ES-I3 (cell line): Measurements from ENCODE around the gene FAM240B.

Experiments used
- H3K36me3 ChIP-seq: 2 replicates; pipeline ENCODE4 v1.6.1; 2013; ENCODE audit warnings: mild to moderate bottlenecking, low read length, control low read depth, moderate library complexity; ENCODE audit not compliant: insufficient read depth
- H3K4me1 ChIP-seq: 2 replicates; pipeline ENCODE4 v1.6.1; 2013; ENCODE audit warnings: mild to moderate bottlenecking, control low read depth, low read length; ENCODE audit not compliant: insufficient read depth
- H3K9ac ChIP-seq: 2 replicates; pipeline ENCODE4 v1.6.1; 2013; ENCODE audit warnings: low read depth, mild to moderate bottlenecking, low read length, moderate library complexity
- H3K9me3 ChIP-seq: 2 replicates; pipeline ENCODE4 v1.6.1; 2013; ENCODE audit warnings: mild to moderate bottlenecking, low read length, moderate library complexity; ENCODE audit not compliant: control insufficient read depth, insufficient read depth

The FAM240B gene

GRCh38 chr9:38720083-38720745 lies at the start of gene FAM240B:
Gene FAM240B, minus strand, starts transcription at chr9:38720133. Its CDS starts 16,134 bp downstream, at chr9:38703999.
- H3K4me1 ChIP-seq: no peaks in the 10 kb centered on the region
- no peaks in the 10 kb centered on the region for H3K9me3 ChIP-seq
- H3K36me3 ChIP-seq: no peaks in the 10 kb centered on the region

GRCh38 chr9:38768351-38768761 lies 48.4 kb upstream of the FAM240B start:
- H3K4me1 ChIP-seq: no peaks in the 10 kb centered on the region
- no peaks in the 10 kb centered on the region for H3K9me3 ChIP-seq
- no peaks in the 10 kb centered on the region for H3K36me3 ChIP-seq
- H3K9ac ChIP-seq: no peak overlapping the region

More at GRCh38 chr9:38720083-38720745, at the start of gene FAM240B:
- no peak within 1 kb of the TSS for H3K9ac ChIP-seq

GRCh38 chr9:38765101-38765500 lies 45.2 kb upstream of the FAM240B start:
- Histone ChIP-seq H3K4me1 (peaks cover 22% of the 10 kb centered on the region), H3K36me3 (no peaks in the 10 kb centered on the region), H3K9me3 (no peaks in the 10 kb centered on the region), H3K9ac (no peak overlapping the region)

GRCh38 chr9:38761999-38762398 lies 42.1 kb upstream of the FAM240B start:
- Histone ChIP-seq H3K4me1 (peaks cover 22% of the 10 kb centered on the region), H3K9ac (no peak overlapping the region), H3K36me3 (no peaks in the 10 kb centered on the region), H3K9me3 (no peaks in the 10 kb centered on the region)

- H3K36me3 ChIP-seq: no peaks in the 10 kb centered on the region
- H3K9me3 ChIP-seq: no peaks in the 10 kb centered on the region
- peaks cover 22% of the 10 kb centered on the region for H3K4me1 ChIP-seq
- 0 out of 2 replicates have a peak overlapping the region, but pooled peaks have one; percentile 12 for H3K9ac ChIP-seq
Observed at GRCh38 chr9:38761339-38761738, 41.4 kb upstream of the FAM240B start.

GRCh38 chr9:38756702-38757101 lies 36.8 kb upstream of the FAM240B start:
- H3K9me3 ChIP-seq: no peaks in the 10 kb centered on the region
- H3K36me3 ChIP-seq: no peaks in the 10 kb centered on the region
- H3K4me1 ChIP-seq: peaks cover 12% of the 10 kb centered on the region
- H3K9ac ChIP-seq: no peak overlapping the region

- Histone ChIP-seq H3K9ac (no peak overlapping the region), H3K36me3 (no peaks in the 10 kb centered on the region), H3K9me3 (no peaks in the 10 kb centered on the region), H3K4me1 (no peaks in the 10 kb centered on the region)
Observed at GRCh38 chr9:38747941-38748340, 28.0 kb upstream of the FAM240B start.

GRCh38 chr9:38747067-38747466 lies 27.1 kb upstream of the FAM240B start:
- no peaks in the 10 kb centered on the region for H3K4me1 ChIP-seq

GRCh38 chr9:38746303-38746702 lies 26.4 kb upstream of the FAM240B start:
- Histone ChIP-seq H3K9me3 (no peaks in the 10 kb centered on the region), H3K4me1 (no peaks in the 10 kb centered on the region), H3K9ac (no peak overlapping the region), H3K36me3 (no peaks in the 10 kb centered on the region)

More at GRCh38 chr9:38747067-38747466, 27.1 kb upstream of the FAM240B start:
- no peaks in the 10 kb centered on the region for H3K36me3 ChIP-seq
- no peak overlapping the region for H3K9ac ChIP-seq
- no peaks in the 10 kb centered on the region for H3K9me3 ChIP-seq

GRCh38 chr9:38744484-38744883 lies 24.6 kb upstream of the FAM240B start:
- H3K9me3 ChIP-seq: no peaks in the 10 kb centered on the region
- H3K36me3 ChIP-seq: no peaks in the 10 kb centered on the region
- no peak overlapping the region for H3K9ac ChIP-seq
- no peaks in the 10 kb centered on the region for H3K4me1 ChIP-seq

GRCh38 chr9:38737246-38737645 lies 17.3 kb upstream of the FAM240B start:
- Histone ChIP-seq H3K36me3 (no peaks in the 10 kb centered on the region), H3K4me1 (no peaks in the 10 kb centered on the region), H3K9ac (no peak overlapping the region), H3K9me3 (no peaks in the 10 kb centered on the region)

GRCh38 chr9:38734831-38735230 lies 14.9 kb upstream of the FAM240B start:
- no peak overlapping the region for H3K9ac ChIP-seq
- no peaks in the 10 kb centered on the region for H3K36me3 ChIP-seq
- H3K9me3 ChIP-seq: no peaks in the 10 kb centered on the region
- no peaks in the 10 kb centered on the region for H3K4me1 ChIP-seq

GRCh38 chr9:38733503-38733902 lies 13.6 kb upstream of the FAM240B start:
- no peaks in the 10 kb centered on the region for H3K9me3 ChIP-seq
- H3K9ac ChIP-seq: no peak overlapping the region
- H3K4me1 ChIP-seq: no peaks in the 10 kb centered on the region
- no peaks in the 10 kb centered on the region for H3K36me3 ChIP-seq

- H3K9ac ChIP-seq: no peak overlapping the region
- peaks cover 2% of the 10 kb centered on the region for H3K4me1 ChIP-seq
- no peaks in the 10 kb centered on the region for H3K9me3 ChIP-seq
- H3K36me3 ChIP-seq: no peaks in the 10 kb centered on the region
Observed at GRCh38 chr9:38732885-38733284, 13.0 kb upstream of the FAM240B start.

- H3K36me3 ChIP-seq: no peaks in the 10 kb centered on the region
- H3K4me1 ChIP-seq: peaks cover 3% of the 10 kb centered on the region
- no peaks in the 10 kb centered on the region for H3K9me3 ChIP-seq
- H3K9ac ChIP-seq: 0 out of 2 replicates have a peak overlapping the region, but pooled peaks have one; percentile 6
Observed at GRCh38 chr9:38727497-38728001, 7.6 kb upstream of the FAM240B start.
